ENCODE results near the gene NRXN3. TPM values are rescaled to one million over a fixed set of nuclear protein-coding genes. Genes with fewer than 3 reads are reported as not detected.

The NRXN3 gene
- total RNA-seq, 1 experiment from 2014 or later, result not detected

DNA sequence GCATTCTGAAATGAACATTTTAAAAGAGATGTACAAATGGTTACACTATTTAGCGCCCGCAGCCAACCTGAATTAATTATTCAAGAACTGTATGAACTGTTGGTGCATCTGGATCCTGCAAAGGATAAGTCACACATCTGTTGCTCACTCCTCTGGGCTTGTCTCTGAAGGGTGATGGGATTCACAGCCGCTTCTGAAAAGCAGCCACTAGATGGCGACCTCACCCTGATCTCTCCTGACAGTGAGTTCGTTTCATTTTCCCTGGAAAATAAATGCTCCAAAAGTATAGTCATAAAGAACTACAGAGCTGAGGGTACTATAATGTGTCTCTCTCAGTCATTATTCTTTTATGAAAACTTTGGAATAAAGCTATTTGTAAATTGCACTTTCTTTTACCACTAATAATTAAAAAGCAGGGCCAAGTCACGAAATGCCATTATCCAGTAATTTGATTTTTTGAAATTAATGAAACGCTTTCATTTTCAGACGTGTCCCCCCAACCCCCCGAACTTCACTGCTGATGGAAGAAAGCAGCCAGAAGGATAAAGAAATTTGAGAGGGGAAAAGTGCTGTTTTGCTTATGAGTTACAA, 789.6 kb downstream of the NRXN3 start:
- Histone ChIP-seq H3K4me3 (ENCODE audit: low read depth in 2 of 2, low read length in 2 of 2) (no peak overlapping the region; a peak in 1 of 4 replicates), H3K4me1 (ENCODE audit: control insufficient read depth, insufficient read depth, low read length) (no peaks in the 10 kb centered on the region), H3K36me3 (ENCODE audit: control insufficient read depth, insufficient read depth, low read length) (no peaks in the 10 kb centered on the region), H3K9me3 (ENCODE audit: control insufficient read depth, insufficient read depth, low read depth, low read length) (no peaks in the 10 kb centered on the region), H3K27me3 (ENCODE audit: control insufficient read depth, insufficient read depth, low read length) (no peaks in the 10 kb centered on the region), H3K27ac (ENCODE audit: low read length) (no peak overlapping the region)
- ChIA-PET CTCF (interaction anchor here (0.7 kb wide), 1 partner anchor 136 kb away, joined by 3 read pairs; no protein-coding TSS in a partner anchor), POLR2A (no interaction called here)
- no TSS peak for BruUV-seq (replicated peaks)
- intact Hi-C loops (cut with micrococcal nuclease; ENCODE audit: unreplicated experiment) (loop anchor here (10.0 kb wide), 1 partner anchor 1895 kb away; no protein-coding TSS in a partner anchor), in situ Hi-C loops (cut with HindIII; ENCODE audit: low pct_unique_long_range_greater_than_20kb, low sequenced_read_pairs) (no loop called here)
- DNase-seq (ENCODE audit: low read depth, low spot score) (peak; percentile 42), ATAC-seq (peak; percentile 79; the same call in 1 of the 2 replicates)
- TF ChIP-seq, protein P1, sequence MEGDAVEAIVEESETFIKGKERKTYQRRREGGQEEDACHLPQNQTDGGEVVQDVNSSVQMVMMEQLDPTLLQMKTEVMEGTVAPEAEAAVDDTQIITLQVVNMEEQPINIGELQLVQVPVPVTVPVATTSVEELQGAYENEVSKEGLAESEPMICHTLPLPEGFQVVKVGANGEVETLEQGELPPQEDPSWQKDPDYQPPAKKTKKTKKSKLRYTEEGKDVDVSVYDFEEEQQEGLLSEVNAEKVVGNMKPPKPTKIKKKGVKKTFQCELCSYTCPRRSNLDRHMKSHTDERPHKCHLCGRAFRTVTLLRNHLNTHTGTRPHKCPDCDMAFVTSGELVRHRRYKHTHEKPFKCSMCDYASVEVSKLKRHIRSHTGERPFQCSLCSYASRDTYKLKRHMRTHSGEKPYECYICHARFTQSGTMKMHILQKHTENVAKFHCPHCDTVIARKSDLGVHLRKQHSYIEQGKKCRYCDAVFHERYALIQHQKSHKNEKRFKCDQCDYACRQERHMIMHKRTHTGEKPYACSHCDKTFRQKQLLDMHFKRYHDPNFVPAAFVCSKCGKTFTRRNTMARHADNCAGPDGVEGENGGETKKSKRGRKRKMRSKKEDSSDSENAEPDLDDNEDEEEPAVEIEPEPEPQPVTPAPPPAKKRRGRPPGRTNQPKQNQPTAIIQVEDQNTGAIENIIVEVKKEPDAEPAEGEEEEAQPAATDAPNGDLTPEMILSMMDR (IDR thresholded peaks at IDR 0.05), result peak; percentile 81
- no peak for TF ChIP-seq POLR2AphosphoS5 (IDR thresholded peaks at IDR 0.05; ENCODE audit: low read depth, low read length)

DNA sequence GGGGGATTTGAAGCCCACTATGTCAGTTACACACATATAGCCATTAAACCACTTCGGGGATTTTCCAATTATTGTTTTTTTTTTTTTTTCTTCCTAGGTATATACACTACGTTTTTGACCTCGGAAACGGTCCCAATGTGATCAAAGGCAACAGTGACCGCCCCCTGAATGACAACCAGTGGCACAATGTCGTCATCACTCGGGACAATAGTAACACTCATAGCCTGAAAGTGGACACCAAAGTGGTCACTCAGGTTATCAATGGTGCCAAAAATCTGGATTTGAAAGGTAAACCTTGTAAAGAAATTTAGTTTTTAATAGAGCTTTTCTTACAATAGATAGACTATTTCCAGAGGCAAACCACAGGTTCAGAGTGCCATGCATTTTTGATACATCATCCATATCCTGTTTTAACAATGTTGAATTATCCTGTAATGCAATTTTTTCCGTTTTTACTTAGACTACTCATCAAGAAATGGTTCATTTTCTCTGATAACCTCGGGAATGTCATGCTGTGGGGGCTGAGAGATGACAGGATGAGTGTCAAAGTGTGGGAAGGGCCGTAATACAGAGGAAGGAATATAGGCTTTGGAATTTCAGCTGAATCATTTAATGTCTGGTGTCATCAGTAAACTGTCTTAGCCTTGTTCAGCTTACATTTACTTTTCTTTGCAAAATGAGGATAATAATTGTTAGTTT, 797.1 kb downstream of the NRXN3 start:
- H3K4me3 ChIP-seq (ENCODE audit: low read depth in 2 of 2, low read length in 2 of 2), result no peak overlapping the region
- H3K9me3 ChIP-seq (ENCODE audit: control insufficient read depth, insufficient read depth, low read depth, low read length), result no peaks in the 10 kb centered on the region
- no peaks in the 10 kb centered on the region for H3K27me3 ChIP-seq (ENCODE audit: control insufficient read depth, insufficient read depth, low read length)
- no TSS peak for BruUV-seq (replicated peaks)
- TF ChIP-seq SIN3A (IDR thresholded peaks at IDR 0.05; ENCODE audit: borderline replicate concordance, insufficient read depth, low read depth, low read length), result no peak
- TF ChIP-seq, protein P1 (IDR thresholded peaks at IDR 0.05), result no peak
- intact Hi-C loops (cut with micrococcal nuclease; ENCODE audit: unreplicated experiment), result loop anchor here (10.0 kb wide), 1 partner anchor 1888 kb away; no protein-coding TSS in a partner anchor
- H3K36me3 ChIP-seq (ENCODE audit: control insufficient read depth, insufficient read depth, low read length), result no peaks in the 10 kb centered on the region
- H3K27ac ChIP-seq (ENCODE audit: low read length), result no peak overlapping the region
- DNase-seq (ENCODE audit: low read depth, low spot score) (no peak), ATAC-seq (no peak)
- ChIA-PET CTCF (no interaction called here), POLR2A (no interaction called here)
- in situ Hi-C loops (cut with HindIII; ENCODE audit: low pct_unique_long_range_greater_than_20kb, low sequenced_read_pairs), result no loop called here
- no peaks in the 10 kb centered on the region for H3K4me1 ChIP-seq (ENCODE audit: control insufficient read depth, insufficient read depth, low read length)

DNA sequence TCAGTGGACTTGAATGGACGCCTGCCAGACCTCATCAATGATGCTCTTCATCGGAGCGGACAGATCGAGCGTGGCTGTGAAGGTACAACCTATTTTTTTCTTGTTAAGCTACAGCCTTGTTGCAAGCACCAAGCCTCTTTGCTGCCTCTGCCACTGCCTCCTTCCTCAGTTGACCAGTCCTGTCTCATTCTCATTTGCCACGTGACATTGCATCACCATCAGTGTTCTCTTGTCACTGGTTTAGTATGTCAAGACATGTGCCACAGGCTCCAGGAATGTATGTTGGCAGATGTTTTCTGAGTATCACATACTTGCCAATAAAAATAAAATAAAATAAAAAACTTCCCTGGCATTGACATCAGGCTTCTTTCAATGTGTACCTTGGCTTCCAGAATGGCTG, 798.1 kb downstream of the NRXN3 start:
- no peak overlapping the region for H3K27ac ChIP-seq (ENCODE audit: low read length)
- in situ Hi-C loops (cut with HindIII; ENCODE audit: low pct_unique_long_range_greater_than_20kb, low sequenced_read_pairs), result no loop called here
- intact Hi-C loops (cut with micrococcal nuclease; ENCODE audit: unreplicated experiment), result loop anchor here (10.0 kb wide), 1 partner anchor 1887 kb away; no protein-coding TSS in a partner anchor

More for the DNA sequence above, 798.1 kb downstream of the NRXN3 start:
- no peak for DNase-seq (ENCODE audit: low read depth, low spot score)
- no peak for TF ChIP-seq SIN3A (IDR thresholded peaks at IDR 0.05; ENCODE audit: borderline replicate concordance, insufficient read depth, low read depth, low read length)
- TF ChIP-seq, protein P1 (IDR thresholded peaks at IDR 0.05), result no peak
- TF ChIP-seq POLR2AphosphoS5 (IDR thresholded peaks at IDR 0.05; ENCODE audit: low read depth, low read length), result no peak
- no peak for TF ChIP-seq TCF7L2 (IDR thresholded peaks at IDR 0.05; ENCODE audit: low read depth, low read length)
- TF ChIP-seq, protein P2, sequence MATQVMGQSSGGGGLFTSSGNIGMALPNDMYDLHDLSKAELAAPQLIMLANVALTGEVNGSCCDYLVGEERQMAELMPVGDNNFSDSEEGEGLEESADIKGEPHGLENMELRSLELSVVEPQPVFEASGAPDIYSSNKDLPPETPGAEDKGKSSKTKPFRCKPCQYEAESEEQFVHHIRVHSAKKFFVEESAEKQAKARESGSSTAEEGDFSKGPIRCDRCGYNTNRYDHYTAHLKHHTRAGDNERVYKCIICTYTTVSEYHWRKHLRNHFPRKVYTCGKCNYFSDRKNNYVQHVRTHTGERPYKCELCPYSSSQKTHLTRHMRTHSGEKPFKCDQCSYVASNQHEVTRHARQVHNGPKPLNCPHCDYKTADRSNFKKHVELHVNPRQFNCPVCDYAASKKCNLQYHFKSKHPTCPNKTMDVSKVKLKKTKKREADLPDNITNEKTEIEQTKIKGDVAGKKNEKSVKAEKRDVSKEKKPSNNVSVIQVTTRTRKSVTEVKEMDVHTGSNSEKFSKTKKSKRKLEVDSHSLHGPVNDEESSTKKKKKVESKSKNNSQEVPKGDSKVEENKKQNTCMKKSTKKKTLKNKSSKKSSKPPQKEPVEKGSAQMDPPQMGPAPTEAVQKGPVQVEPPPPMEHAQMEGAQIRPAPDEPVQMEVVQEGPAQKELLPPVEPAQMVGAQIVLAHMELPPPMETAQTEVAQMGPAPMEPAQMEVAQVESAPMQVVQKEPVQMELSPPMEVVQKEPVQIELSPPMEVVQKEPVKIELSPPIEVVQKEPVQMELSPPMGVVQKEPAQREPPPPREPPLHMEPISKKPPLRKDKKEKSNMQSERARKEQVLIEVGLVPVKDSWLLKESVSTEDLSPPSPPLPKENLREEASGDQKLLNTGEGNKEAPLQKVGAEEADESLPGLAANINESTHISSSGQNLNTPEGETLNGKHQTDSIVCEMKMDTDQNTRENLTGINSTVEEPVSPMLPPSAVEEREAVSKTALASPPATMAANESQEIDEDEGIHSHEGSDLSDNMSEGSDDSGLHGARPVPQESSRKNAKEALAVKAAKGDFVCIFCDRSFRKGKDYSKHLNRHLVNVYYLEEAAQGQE (IDR thresholded peaks at IDR 0.05; ENCODE audit: insufficient read depth in 1 of 2, low read depth in 2 of 2, low read length in 1 of 2), result no peak
- Histone ChIP-seq H3K36me3 (ENCODE audit: control insufficient read depth, insufficient read depth, low read length) (no peaks in the 10 kb centered on the region), H3K4me1 (ENCODE audit: control insufficient read depth, insufficient read depth, low read length) (no peaks in the 10 kb centered on the region), H3K27me3 (ENCODE audit: control insufficient read depth, insufficient read depth, low read length) (no peaks in the 10 kb centered on the region), H3K9me3 (ENCODE audit: control insufficient read depth, insufficient read depth, low read depth, low read length) (no peaks in the 10 kb centered on the region), H3K4me3 (ENCODE audit: low read depth in 2 of 2, low read length in 2 of 2) (no peak overlapping the region)
- BruUV-seq (replicated peaks), result no TSS peak
- CTCF ChIA-PET, result no interaction called here
- POLR2A ChIA-PET, result no interaction called here
- no peak for ATAC-seq

All from Panc1 (cell line).